ENCODE measurements around the gene LMO7. TPM values are rescaled to one million over a fixed set of nuclear protein-coding genes. Genes with fewer than 3 reads are reported as not detected.

The LMO7 gene
- total RNA-seq, 1 experiment from 2014 or later, result 18.5 TPM

DNA sequence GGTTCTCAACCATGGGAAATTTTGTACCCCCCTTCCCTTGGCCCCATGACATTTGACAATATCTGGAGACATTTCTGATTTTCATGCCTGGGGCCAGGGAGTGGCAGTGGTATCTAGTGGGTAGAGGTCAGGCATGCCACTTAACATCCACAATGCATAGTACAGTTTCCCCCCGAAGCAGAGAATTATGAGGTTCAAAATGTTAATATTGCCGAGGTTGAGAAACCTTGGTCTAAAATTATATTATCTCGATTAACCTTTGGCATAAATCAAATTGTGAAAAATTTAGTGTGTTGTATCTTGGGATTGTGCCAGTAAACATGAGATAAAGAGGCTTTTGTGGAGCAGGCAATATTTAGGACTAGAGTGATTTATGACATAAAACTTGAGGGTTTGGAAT is 147.9 kb downstream of the LMO7 start (continued):
- no peak for TF ChIP-seq ATF2 (CRISPR knock-in tag; IDR thresholded peaks at IDR 0.05; ENCODE audit: borderline replicate concordance, low read depth)
- TF ChIP-seq SP1 (CRISPR knock-in tag; conservative IDR thresholded peaks at IDR 0.05), result no peak
- TF ChIP-seq, protein P1, sequence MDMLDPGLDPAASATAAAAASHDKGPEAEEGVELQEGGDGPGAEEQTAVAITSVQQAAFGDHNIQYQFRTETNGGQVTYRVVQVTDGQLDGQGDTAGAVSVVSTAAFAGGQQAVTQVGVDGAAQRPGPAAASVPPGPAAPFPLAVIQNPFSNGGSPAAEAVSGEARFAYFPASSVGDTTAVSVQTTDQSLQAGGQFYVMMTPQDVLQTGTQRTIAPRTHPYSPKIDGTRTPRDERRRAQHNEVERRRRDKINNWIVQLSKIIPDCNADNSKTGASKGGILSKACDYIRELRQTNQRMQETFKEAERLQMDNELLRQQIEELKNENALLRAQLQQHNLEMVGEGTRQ (CRISPR knock-in tag; IDR thresholded peaks at IDR 0.05), result no peak
- no peak for TF ChIP-seq ZBTB21 (CRISPR knock-in tag; IDR thresholded peaks at IDR 0.05; ENCODE audit: borderline replicate concordance)

DNA sequence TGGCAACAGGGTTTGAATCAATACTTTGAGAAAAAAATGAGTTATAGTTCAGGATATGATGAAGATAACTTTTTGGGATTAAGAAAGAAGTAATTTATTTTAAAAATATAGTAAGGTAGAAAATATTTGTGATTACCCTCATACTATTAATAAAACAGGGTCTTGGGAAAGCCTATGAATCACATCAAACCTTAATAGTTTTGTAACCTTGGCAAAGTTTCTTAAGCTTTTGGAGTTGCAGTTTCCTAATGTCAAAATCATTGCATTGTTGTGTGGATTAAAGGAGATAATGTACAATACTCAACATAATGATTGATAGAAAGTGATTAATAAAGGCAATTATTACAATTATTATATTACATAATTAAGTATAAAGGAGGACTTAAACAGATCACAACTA is 149.0 kb downstream of the LMO7 start:
- ATAC-seq (no peak), DNase-seq (ENCODE audit: low spot score) (no peak)
- no peaks in the 10 kb centered on the region for H3K4me1 Mint-ChIP-seq
- POLR2A ChIA-PET, result no interaction called here
- no peaks in the 10 kb centered on the region for H3K27me3 Mint-ChIP-seq (ENCODE audit: low read depth)
- no peak overlapping the region for H3K4me3 Mint-ChIP-seq
- no peak overlapping the region for H3K27ac Mint-ChIP-seq
- H3K36me3 Mint-ChIP-seq, result peaks cover 21% of the 10 kb centered on the region
- CTCF ChIA-PET, result no interaction called here
- H3K9me3 Mint-ChIP-seq, result peaks cover 18% of the 10 kb centered on the region
- TF ChIP-seq OVOL2 (CRISPR knock-in tag; IDR thresholded peaks at IDR 0.05; ENCODE audit: borderline replicate concordance) (no peak), PRDM15 (CRISPR knock-in tag; IDR thresholded peaks at IDR 0.05) (no peak), SMAD3 (CRISPR knock-in tag; IDR thresholded peaks at IDR 0.05; ENCODE audit: borderline replicate concordance) (no peak), TP53 (CRISPR knock-in tag; IDR thresholded peaks at IDR 0.05) (no peak), GTF2I (CRISPR knock-in tag; conservative IDR thresholded peaks at IDR 0.05) (no peak), ZNF671 (CRISPR knock-in tag; IDR thresholded peaks at IDR 0.05) (no peak), AR (CRISPR knock-in tag; IDR thresholded peaks at IDR 0.05) (no peak), ZNF138 (CRISPR knock-in tag; conservative IDR thresholded peaks at IDR 0.05) (no peak)
- TF ChIP-seq, protein P2, sequence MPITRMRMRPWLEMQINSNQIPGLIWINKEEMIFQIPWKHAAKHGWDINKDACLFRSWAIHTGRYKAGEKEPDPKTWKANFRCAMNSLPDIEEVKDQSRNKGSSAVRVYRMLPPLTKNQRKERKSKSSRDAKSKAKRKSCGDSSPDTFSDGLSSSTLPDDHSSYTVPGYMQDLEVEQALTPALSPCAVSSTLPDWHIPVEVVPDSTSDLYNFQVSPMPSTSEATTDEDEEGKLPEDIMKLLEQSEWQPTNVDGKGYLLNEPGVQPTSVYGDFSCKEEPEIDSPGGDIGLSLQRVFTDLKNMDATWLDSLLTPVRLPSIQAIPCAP (CRISPR knock-in tag; IDR thresholded peaks at IDR 0.05), result no peak
- TF ChIP-seq, protein P3, sequence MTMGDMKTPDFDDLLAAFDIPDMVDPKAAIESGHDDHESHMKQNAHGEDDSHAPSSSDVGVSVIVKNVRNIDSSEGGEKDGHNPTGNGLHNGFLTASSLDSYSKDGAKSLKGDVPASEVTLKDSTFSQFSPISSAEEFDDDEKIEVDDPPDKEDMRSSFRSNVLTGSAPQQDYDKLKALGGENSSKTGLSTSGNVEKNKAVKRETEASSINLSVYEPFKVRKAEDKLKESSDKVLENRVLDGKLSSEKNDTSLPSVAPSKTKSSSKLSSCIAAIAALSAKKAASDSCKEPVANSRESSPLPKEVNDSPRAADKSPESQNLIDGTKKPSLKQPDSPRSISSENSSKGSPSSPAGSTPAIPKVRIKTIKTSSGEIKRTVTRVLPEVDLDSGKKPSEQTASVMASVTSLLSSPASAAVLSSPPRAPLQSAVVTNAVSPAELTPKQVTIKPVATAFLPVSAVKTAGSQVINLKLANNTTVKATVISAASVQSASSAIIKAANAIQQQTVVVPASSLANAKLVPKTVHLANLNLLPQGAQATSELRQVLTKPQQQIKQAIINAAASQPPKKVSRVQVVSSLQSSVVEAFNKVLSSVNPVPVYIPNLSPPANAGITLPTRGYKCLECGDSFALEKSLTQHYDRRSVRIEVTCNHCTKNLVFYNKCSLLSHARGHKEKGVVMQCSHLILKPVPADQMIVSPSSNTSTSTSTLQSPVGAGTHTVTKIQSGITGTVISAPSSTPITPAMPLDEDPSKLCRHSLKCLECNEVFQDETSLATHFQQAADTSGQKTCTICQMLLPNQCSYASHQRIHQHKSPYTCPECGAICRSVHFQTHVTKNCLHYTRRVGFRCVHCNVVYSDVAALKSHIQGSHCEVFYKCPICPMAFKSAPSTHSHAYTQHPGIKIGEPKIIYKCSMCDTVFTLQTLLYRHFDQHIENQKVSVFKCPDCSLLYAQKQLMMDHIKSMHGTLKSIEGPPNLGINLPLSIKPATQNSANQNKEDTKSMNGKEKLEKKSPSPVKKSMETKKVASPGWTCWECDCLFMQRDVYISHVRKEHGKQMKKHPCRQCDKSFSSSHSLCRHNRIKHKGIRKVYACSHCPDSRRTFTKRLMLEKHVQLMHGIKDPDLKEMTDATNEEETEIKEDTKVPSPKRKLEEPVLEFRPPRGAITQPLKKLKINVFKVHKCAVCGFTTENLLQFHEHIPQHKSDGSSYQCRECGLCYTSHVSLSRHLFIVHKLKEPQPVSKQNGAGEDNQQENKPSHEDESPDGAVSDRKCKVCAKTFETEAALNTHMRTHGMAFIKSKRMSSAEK (CRISPR knock-in tag; IDR thresholded peaks at IDR 0.05; ENCODE audit: borderline replicate concordance), result no peak
- TF ChIP-seq, protein P4, sequence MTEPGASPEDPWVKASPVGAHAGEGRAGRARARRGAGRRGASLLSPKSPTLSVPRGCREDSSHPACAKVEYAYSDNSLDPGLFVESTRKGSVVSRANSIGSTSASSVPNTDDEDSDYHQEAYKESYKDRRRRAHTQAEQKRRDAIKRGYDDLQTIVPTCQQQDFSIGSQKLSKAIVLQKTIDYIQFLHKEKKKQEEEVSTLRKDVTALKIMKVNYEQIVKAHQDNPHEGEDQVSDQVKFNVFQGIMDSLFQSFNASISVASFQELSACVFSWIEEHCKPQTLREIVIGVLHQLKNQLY (CRISPR knock-in tag; IDR thresholded peaks at IDR 0.05), result no peak
- TF ChIP-seq, protein P5, sequence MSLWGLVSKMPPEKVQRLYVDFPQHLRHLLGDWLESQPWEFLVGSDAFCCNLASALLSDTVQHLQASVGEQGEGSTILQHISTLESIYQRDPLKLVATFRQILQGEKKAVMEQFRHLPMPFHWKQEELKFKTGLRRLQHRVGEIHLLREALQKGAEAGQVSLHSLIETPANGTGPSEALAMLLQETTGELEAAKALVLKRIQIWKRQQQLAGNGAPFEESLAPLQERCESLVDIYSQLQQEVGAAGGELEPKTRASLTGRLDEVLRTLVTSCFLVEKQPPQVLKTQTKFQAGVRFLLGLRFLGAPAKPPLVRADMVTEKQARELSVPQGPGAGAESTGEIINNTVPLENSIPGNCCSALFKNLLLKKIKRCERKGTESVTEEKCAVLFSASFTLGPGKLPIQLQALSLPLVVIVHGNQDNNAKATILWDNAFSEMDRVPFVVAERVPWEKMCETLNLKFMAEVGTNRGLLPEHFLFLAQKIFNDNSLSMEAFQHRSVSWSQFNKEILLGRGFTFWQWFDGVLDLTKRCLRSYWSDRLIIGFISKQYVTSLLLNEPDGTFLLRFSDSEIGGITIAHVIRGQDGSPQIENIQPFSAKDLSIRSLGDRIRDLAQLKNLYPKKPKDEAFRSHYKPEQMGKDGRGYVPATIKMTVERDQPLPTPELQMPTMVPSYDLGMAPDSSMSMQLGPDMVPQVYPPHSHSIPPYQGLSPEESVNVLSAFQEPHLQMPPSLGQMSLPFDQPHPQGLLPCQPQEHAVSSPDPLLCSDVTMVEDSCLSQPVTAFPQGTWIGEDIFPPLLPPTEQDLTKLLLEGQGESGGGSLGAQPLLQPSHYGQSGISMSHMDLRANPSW (CRISPR knock-in tag; conservative IDR thresholded peaks at IDR 0.05; ENCODE audit: low read depth), result no peak
- TF ChIP-seq, protein P6, sequence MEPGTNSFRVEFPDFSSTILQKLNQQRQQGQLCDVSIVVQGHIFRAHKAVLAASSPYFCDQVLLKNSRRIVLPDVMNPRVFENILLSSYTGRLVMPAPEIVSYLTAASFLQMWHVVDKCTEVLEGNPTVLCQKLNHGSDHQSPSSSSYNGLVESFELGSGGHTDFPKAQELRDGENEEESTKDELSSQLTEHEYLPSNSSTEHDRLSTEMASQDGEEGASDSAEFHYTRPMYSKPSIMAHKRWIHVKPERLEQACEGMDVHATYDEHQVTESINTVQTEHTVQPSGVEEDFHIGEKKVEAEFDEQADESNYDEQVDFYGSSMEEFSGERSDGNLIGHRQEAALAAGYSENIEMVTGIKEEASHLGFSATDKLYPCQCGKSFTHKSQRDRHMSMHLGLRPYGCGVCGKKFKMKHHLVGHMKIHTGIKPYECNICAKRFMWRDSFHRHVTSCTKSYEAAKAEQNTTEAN (CRISPR knock-in tag; IDR thresholded peaks at IDR 0.05), result no peak

All from WTC11 (cell line).